CD14-positive monocyte (primary cell): ENCODE data around the gene SERINC3. TPM values are rescaled to one million over a fixed set of nuclear protein-coding genes. Genes with fewer than 3 reads are reported as not detected.

Experiments
- DNase-seq, 3 donors: peaks; one replicate each; pipeline ENCODE4 v3.0.0-alpha.2; 2011 to 2022
- H2AFZ ChIP-seq: 2 replicates; pipeline ENCODE4 v1.6.0; 2012; ENCODE audit warnings: mild to moderate bottlenecking, low read depth, low read length, inconsistent platforms; ENCODE audit not compliant: insufficient read depth, poor library complexity, severe bottlenecking
- H3K27ac ChIP-seq, 2 donors: 1 replicate in 1 of 2; 2 replicates in 1 of 2; pipeline ENCODE4 v1.5.1; 2012 to 2013; ENCODE audit warnings: low read length in 2 of 2, control low read depth in 1 of 2, inconsistent platforms in 1 of 2, low read depth in 1 of 2, mild to moderate bottlenecking in 1 of 2
- H3K27me3 ChIP-seq, 2 donors: one replicate each; pipeline versions ENCODE4 v1.6.0 to v1.6.1; 2011 to 2013; ENCODE audit warnings: low read length in 2 of 2; ENCODE audit not compliant: control insufficient read depth in 2 of 2, insufficient read depth in 2 of 2
- H3K36me3 ChIP-seq, 2 donors: replicated peaks in 1 of 2; 1 replicate in 1 of 2; 2 replicates in 1 of 2; pipeline versions ENCODE4 v1.5.1 to v1.6.1; 2012 to 2013; ENCODE audit warnings: low read length in 2 of 2, control low read depth in 1 of 2, inconsistent platforms in 1 of 2, mild to moderate bottlenecking in 1 of 2; ENCODE audit not compliant: insufficient read depth in 2 of 2, control insufficient read depth in 1 of 2
- H3K4me1 ChIP-seq, 2 donors: 1 replicate in 1 of 2; 2 replicates in 1 of 2; pipeline versions ENCODE4 v1.5.1 to v1.6.1; 2012 to 2013; ENCODE audit warnings: low read length in 2 of 2, control low read depth in 1 of 2, inconsistent platforms in 1 of 2, mild to moderate bottlenecking in 1 of 2, moderate library complexity in 1 of 2; ENCODE audit not compliant: insufficient read depth in 2 of 2, control insufficient read depth in 1 of 2
- H3K4me2 ChIP-seq: replicated peaks from 2 replicates; pipeline ENCODE3; 2012; ENCODE audit warnings: low read length, moderate library complexity, mild to moderate bottlenecking; ENCODE audit not compliant: poor library complexity, severe bottlenecking; ENCODE audit errors: extremely low read depth
- H3K4me3 ChIP-seq, 3 experiments: fragments of 200-600 bp in 1 of 3; sonication (generic) in 1 of 3; replicated peaks in 1 of 3; 1 replicate in 2 of 3; 2 replicates in 1 of 3; pipeline ENCODE4 v1.5.1; 2011 to 2013; ENCODE audit warnings: low read length in 3 of 3, mild to moderate bottlenecking in 3 of 3, control low read depth in 2 of 3, low read depth in 2 of 3, inconsistent platforms in 1 of 3, moderate library complexity in 1 of 3
- H3K79me2 ChIP-seq: 2 replicates; pipeline ENCODE4 v1.6.0; 2012; ENCODE audit warnings: mild to moderate bottlenecking, control low read depth, inconsistent platforms, low read length, moderate library complexity; ENCODE audit not compliant: insufficient read depth
- H3K9ac ChIP-seq: 2 replicates; pipeline ENCODE4 v1.6.0; 2017; ENCODE audit warnings: low read length, mild to moderate bottlenecking; ENCODE audit not compliant: insufficient read depth, poor library complexity, severe bottlenecking
- H3K9me3 ChIP-seq, 2 donors: replicated peaks in 1 of 2; 1 replicate in 1 of 2; 2 replicates in 1 of 2; pipeline versions ENCODE4 v1.5.1 to v1.6.1; 2012 to 2013; ENCODE audit warnings: low read length in 2 of 2, control low read depth in 1 of 2; ENCODE audit not compliant: control insufficient read depth in 1 of 2, insufficient read depth in 1 of 2
- H4K20me1 ChIP-seq: 2 replicates; pipeline ENCODE4 v1.6.0; 2012; ENCODE audit warnings: mild to moderate bottlenecking, low read length, control low read depth, moderate library complexity; ENCODE audit not compliant: insufficient read depth
- H3K27ac Mint-ChIP-seq, 7 donors: one replicate each; pipeline ENCODE4 v1.8.0; 2020; ENCODE audit warnings: mild to moderate bottlenecking in 7 of 7, mixed read lengths in 7 of 7, moderate library complexity in 6 of 7, inconsistent platforms in 2 of 7
- H3K27me3 Mint-ChIP-seq, 3 donors: one replicate each; pipeline ENCODE4 v1.8.0; 2021 to 2022; ENCODE audit warnings: low read depth in 3 of 3, mild to moderate bottlenecking in 3 of 3, mixed read lengths in 3 of 3, moderate library complexity in 3 of 3, inconsistent platforms in 1 of 3
- H3K36me3 Mint-ChIP-seq, 2 donors: one replicate each; pipeline ENCODE4 v1.8.0; 2020; ENCODE audit warnings: mixed read lengths in 2 of 2, inconsistent platforms in 1 of 2, mild to moderate bottlenecking in 1 of 2
- H3K4me1 Mint-ChIP-seq: one replicate; pipeline ENCODE4 v1.8.0; 2020; ENCODE audit warnings: mild to moderate bottlenecking, mixed read lengths
- H3K4me3 Mint-ChIP-seq, 2 donors: one replicate each; pipeline ENCODE4 v1.8.0; 2020; ENCODE audit warnings: mild to moderate bottlenecking in 2 of 2, mixed read lengths in 2 of 2, moderate library complexity in 1 of 2
- H3K9me3 Mint-ChIP-seq, 7 donors: one replicate each; pipeline ENCODE4 v1.8.0; 2020 to 2022; ENCODE audit warnings: mixed read lengths in 7 of 7, mild to moderate bottlenecking in 6 of 7, moderate library complexity in 6 of 7, inconsistent platforms in 2 of 7
- CTCF ChIP-seq: fragments of 200-600 bp; IDR thresholded peaks from one replicate; pipeline ENCODE4 v1.8.0; 2022; ENCODE audit warnings: antibody characterized with exemption, mild to moderate bottlenecking
- WGBS: methylation state at CpG from one replicate; pipeline ENCODE4 v1.1.5; 2013; ENCODE audit warnings: missing lambda C conversion rate; ENCODE audit not compliant: insufficient coverage; 5-methylcytosine and 5-hydroxymethylcytosine counted together
- intact Hi-C, 2 donors: fragments of 100-400 bp; cut with micrococcal nuclease; formaldehyde crosslinking; loops; one replicate each; pipeline versions ENCODE4 v1.15.0 to v1.15.1; 2023
- polyA plus RNA-seq, 3 donors: library from polyadenylated mRNA; depleted of rRNA in 1 of 3; unstranded in 2 of 3; stranded (reverse) in 1 of 3; fragments of 300-500 nt in 2 of 3; fragments of >200 nt in 1 of 3; fragmentation: Illumina TruSeq in 2 of 3; gene quantifications; 1 replicate in 2 of 3; 2 replicates in 1 of 3; pipeline ENCODE4 v1.2.3, GENCODE V29; 2012 to 2021

The SERINC3 gene
- polyA plus RNA-seq, 3 donors, result 49.8 to 194 (median 157) TPM

GRCh38 chr20:44483112-44483511, 38.8 kb downstream of the SERINC3 start:
- Histone ChIP-seq H3K4me1 (no peaks in the 10 kb centered on the region), H3K9me3 (no peaks in the 10 kb centered on the region), H3K36me3 (peaks cover 14 to 71% of the 10 kb centered on the region in 2 donors), H3K27me3 (no peaks in the 10 kb centered on the region), H4K20me1 (no peaks in the 10 kb centered on the region), H3K4me3 (no peak overlapping the region), H3K27ac (peak overlapping the region in 1 of 2 donors; percentile 14), H3K4me2 (no peak overlapping the region), H2AFZ (no peak overlapping the region), H3K79me2 (no peaks in the 10 kb centered on the region), H3K9ac (no peak overlapping the region)
- Mint-ChIP-seq H3K36me3 (peaks cover 35 to 69% of the 10 kb centered on the region in 2 donors), H3K4me1 (peaks cover 3% of the 10 kb centered on the region), H3K27ac (peak overlapping the region in 1 of 7 donors; percentile 13), H3K4me3 (no peak overlapping the region), H3K9me3 (no peaks in the 10 kb centered on the region), H3K27me3 (no peaks in the 10 kb centered on the region)
- WGBS, result 98% methylated on average over 4 of the region's 5 CpGs
- intact Hi-C loops, result no loop called here
- no peak for TF ChIP-seq CTCF
- no peak for DNase-seq

GRCh38 chr20:44481719-44482416, 40.0 kb downstream of the SERINC3 start:
- peaks cover 3% of the 10 kb centered on the region for H3K4me1 Mint-ChIP-seq
- DNase-seq, result no peak
- H3K9me3 Mint-ChIP-seq, result no peaks in the 10 kb centered on the region
- WGBS, result 96% methylated on average over 4 of the region's 6 CpGs
- H3K27ac ChIP-seq, result no peak overlapping the region
- no peak overlapping the region for H2AFZ ChIP-seq
- H3K9ac ChIP-seq, result no peak overlapping the region
- no peak overlapping the region for H3K4me2 ChIP-seq
- no peaks in the 10 kb centered on the region for H3K9me3 ChIP-seq
- H3K4me3 ChIP-seq, result no peak overlapping the region
- H3K27me3 ChIP-seq, result no peaks in the 10 kb centered on the region
- no peaks in the 10 kb centered on the region for H4K20me1 ChIP-seq
- H3K36me3 Mint-ChIP-seq, result peaks cover 35 to 59% of the 10 kb centered on the region in 2 donors
- peaks cover 11 to 61% of the 10 kb centered on the region in 2 donors for H3K36me3 ChIP-seq
- H3K79me2 ChIP-seq, result no peaks in the 10 kb centered on the region
- TF ChIP-seq CTCF, result no peak
- peak overlapping the region in 3 of 7 donors; percentile 12 to 68 (median 47) for H3K27ac Mint-ChIP-seq
- intact Hi-C loops, result no loop called here
- H3K4me1 ChIP-seq, result no peaks in the 10 kb centered on the region
- H3K27me3 Mint-ChIP-seq, result no peaks in the 10 kb centered on the region
- no peak overlapping the region for H3K4me3 Mint-ChIP-seq
